Fibroblast of lung (primary cell): ENCODE measurements around the gene KCND3. TPM values are rescaled to one million over a fixed set of nuclear protein-coding genes. Genes with fewer than 3 reads are reported as not detected.
A peak's percentile ranks its signal among the peaks of the same experiment; 100 is the strongest.

Experiments
- DNase-seq, 2 donors: peaks; one replicate each; pipeline versions ENCODE4 v3.0.0 to v3.0.0-alpha.2; 2010; ENCODE audit warnings: low read depth in 2 of 2
- H2AFZ ChIP-seq: 2 replicates; pipeline ENCODE4 v1.5.1; 2012; ENCODE audit warnings: low read length, control low read depth, inconsistent platforms
- H3K27ac ChIP-seq: 2 replicates; pipeline ENCODE4 v1.5.1; 2011; ENCODE audit warnings: low read length, control low read depth; ENCODE audit not compliant: insufficient read depth
- H3K27me3 ChIP-seq: 2 replicates; pipeline ENCODE4 v1.5.1; 2011; ENCODE audit warnings: mild to moderate bottlenecking, low read length; ENCODE audit not compliant: control insufficient read depth, insufficient read depth
- H3K36me3 ChIP-seq: 2 replicates; pipeline ENCODE4 v1.5.1; 2011; ENCODE audit warnings: low read length; ENCODE audit not compliant: control insufficient read depth, insufficient read depth
- H3K4me1 ChIP-seq: 2 replicates; pipeline ENCODE4 v1.5.1; 2011; ENCODE audit warnings: low read length; ENCODE audit not compliant: control insufficient read depth, insufficient read depth; ENCODE audit errors: extremely low read depth
- H3K4me2 ChIP-seq: 2 replicates; pipeline ENCODE4 v1.5.1; 2011; ENCODE audit warnings: low read length, control low read depth; ENCODE audit not compliant: insufficient read depth; ENCODE audit errors: extremely low read depth
- H3K4me3 ChIP-seq, 4 experiments: fragments of 200-600 bp in 1 of 4; sonication (generic) in 1 of 4; replicated peaks in 1 of 4; 2 replicates each; pipeline ENCODE4 v1.5.1; 2011 to 2016; ENCODE audit warnings: low read length in 4 of 4, low read depth in 3 of 4, mild to moderate bottlenecking in 3 of 4, control low read depth in 2 of 4, inconsistent platforms in 1 of 4, mixed read lengths in 1 of 4; ENCODE audit not compliant: insufficient read depth in 1 of 4; ENCODE audit errors: control extremely low read depth in 1 of 4
- H3K79me2 ChIP-seq: 2 replicates; pipeline ENCODE4 v1.5.1; 2012; ENCODE audit warnings: mild to moderate bottlenecking, low read length, inconsistent platforms; ENCODE audit not compliant: control insufficient read depth, insufficient read depth
- H3K9ac ChIP-seq: 2 replicates; pipeline ENCODE4 v1.5.1; 2011; ENCODE audit warnings: mild to moderate bottlenecking, low read length, control low read depth; ENCODE audit not compliant: insufficient read depth
- H3K9me3 ChIP-seq: 2 replicates; pipeline ENCODE4 v1.5.1; 2012; ENCODE audit warnings: low read depth, low read length; ENCODE audit not compliant: control insufficient read depth, insufficient read depth
- H4K20me1 ChIP-seq: 2 replicates; pipeline ENCODE4 v1.5.1; 2011; ENCODE audit warnings: low read length; ENCODE audit not compliant: control insufficient read depth, insufficient read depth; ENCODE audit errors: extremely low read depth
- CTCF ChIP-seq, 2 donors: IDR thresholded peaks in 1 of 2; conservative IDR thresholded peaks in 1 of 2; 1 replicate in 1 of 2; 2 replicates in 1 of 2; pipeline ENCODE4 v1.5.1; 2011 to 2012; ENCODE audit warnings: low read length in 2 of 2, control low read depth in 1 of 2, inconsistent platforms in 1 of 2, low read depth in 1 of 2, mild to moderate bottlenecking in 1 of 2
- EZH2 ChIP-seq: IDR thresholded peaks from 2 replicates; pipeline ENCODE4 v1.5.1; 2012; ENCODE audit warnings: low read length, control low read depth, mild to moderate bottlenecking; ENCODE audit errors: missing control alignments
- polyA plus RNA-seq, 2 donors: library from polyadenylated mRNA; depleted of rRNA in 1 of 2; stranded (reverse) in 1 of 2; unstranded in 1 of 2; fragments of >200 nt; gene quantifications; 2 replicates each; pipeline ENCODE4 v1.2.1, GENCODE V29; 2011 to 2012; ENCODE audit warnings: missing spikeins in 1 of 2
- total RNA-seq: library from RNA; depleted of rRNA; stranded (reverse); fragments of >200 nt; gene quantifications from 2 replicates; pipeline ENCODE4 v1.2.1, GENCODE V29; 2014

KCND3 gene
- total and polyA plus RNA-seq, 2 donors (not counting 1 experiment from before 2014, with no cell fraction given) = 0.66 to 9.3 TPM

- TF ChIP-seq EZH2 = no peak
- no peak for TF ChIP-seq CTCF (conservative IDR thresholded peaks at IDR 0.05 in 1 of 2, IDR thresholded peaks at IDR 0.05 in 1 of 2; ENCODE audit: low read depth in 1 of 2, low read length in 2 of 2)
Measured at GRCh38 chr1:111952125-111952657, 37.3 kb downstream of the KCND3 start.

GRCh38 chr1:111948209-111949171 lies 41.0 kb downstream of the KCND3 start:
- Histone ChIP-seq H2AFZ (no peak overlapping the region), H3K9me3 (no peaks in the 10 kb centered on the region), H3K27ac (no peak overlapping the region), H3K36me3 (no peaks in the 10 kb centered on the region), H3K4me2 (no peak overlapping the region), H4K20me1 (no peaks in the 10 kb centered on the region), H3K4me3 (no peak overlapping the region), H3K27me3 (no peaks in the 10 kb centered on the region), H3K9ac (no peak overlapping the region), H3K4me1 (no peaks in the 10 kb centered on the region), H3K79me2 (no peaks in the 10 kb centered on the region)
- TF ChIP-seq CTCF (conservative IDR thresholded peaks at IDR 0.05 in 1 of 2, IDR thresholded peaks at IDR 0.05 in 1 of 2; ENCODE audit: low read depth in 1 of 2, low read length in 2 of 2) (no peak), EZH2 (no peak)
- peak in 1 of 2 donors; percentile 34 for DNase-seq

More at GRCh38 chr1:111952125-111952657, 37.3 kb downstream of the KCND3 start:
- Histone ChIP-seq H3K27ac (no peak overlapping the region), H3K9ac (no peak overlapping the region), H3K4me2 (no peak overlapping the region), H3K27me3 (no peaks in the 10 kb centered on the region), H3K4me3 (no peak overlapping the region), H3K4me1 (no peaks in the 10 kb centered on the region), H2AFZ (no peak overlapping the region), H3K79me2 (no peaks in the 10 kb centered on the region), H4K20me1 (no peaks in the 10 kb centered on the region), H3K9me3 (no peaks in the 10 kb centered on the region), H3K36me3 (no peaks in the 10 kb centered on the region)
- DNase-seq = no peak
